ENCODE results near the gene GALNT18. TPM values are rescaled to one million over a fixed set of nuclear protein-coding genes. Genes with fewer than 3 reads are reported as not detected.

Gene GALNT18
- total and polyA plus RNA-seq, 2 of the 4 experiments (the other 2 are of a cell fraction) = 9.5 to 11.3 TPM

GRCh38 chr11:11338304-11338703 is 283.5 kb downstream of the GALNT18 start:
- H3K9ac ChIP-seq (ENCODE audit: low read depth, low read length) = no peak overlapping the region
- no peak overlapping the region for H2AK5ac ChIP-seq (ENCODE audit: low read depth, low read length)
- H3K79me1 ChIP-seq (ENCODE audit: low read depth in 1 of 2, low read length in 2 of 2) = no peaks in the 10 kb centered on the region
- no peaks in the 10 kb centered on the region for H4K20me1 ChIP-seq (ENCODE audit: insufficient read depth, low read length)
- no TSS peak for BruUV-seq (replicated peaks)
- no peak overlapping the region for H3K4ac ChIP-seq (ENCODE audit: low read depth, low read length)
- WGBS, 2 experiments (ENCODE audit: extremely low coverage in 2 of 2, insufficient read length in 1 of 2) = 89% methylated on average over 1 of the region's 1 CpG; no CpG with 5 or more reads in 1 of the 2 experiments
- H4K5ac ChIP-seq (ENCODE audit: low read depth, low read length) = no peak overlapping the region
- no peak overlapping the region for H3K27ac ChIP-seq (ENCODE audit: insufficient read depth, low read length)
- no peak overlapping the region for H2BK120ac ChIP-seq (ENCODE audit: low read depth, low read length)
- TF ChIP-seq NFE2L2 (IDR thresholded peaks at IDR 0.05; ENCODE audit: low read depth, low read length) (no peak), RAD21 (IDR thresholded peaks at IDR 0.05; ENCODE audit: low read length) (no peak), MAZ (IDR thresholded peaks at IDR 0.05; ENCODE audit: borderline replicate concordance, low read depth, low read length) (no peak), MAFK (IDR thresholded peaks at IDR 0.05; ENCODE audit: low read depth, low read length) (no peak), FOS (IDR thresholded peaks at IDR 0.05; ENCODE audit: low read depth, low read length) (no peak), USF2 (IDR thresholded peaks at IDR 0.05; ENCODE audit: low read depth, low read length) (no peak), MXI1 (IDR thresholded peaks at IDR 0.05; ENCODE audit: borderline replicate concordance, low read depth, low read length) (no peak), CHD1 (IDR thresholded peaks at IDR 0.05; ENCODE audit: low read depth, low read length) (no peak)
- H3K9me3 ChIP-seq (ENCODE audit: control insufficient read depth, insufficient read depth, low read length) = no peaks in the 10 kb centered on the region
- POLR2A ChIA-PET (ENCODE audit: unreplicated experiment) = no interaction called here
- no peak overlapping the region for H3K18ac ChIP-seq (ENCODE audit: low read depth, low read length)
- no peaks in the 10 kb centered on the region for H3K9me1 ChIP-seq (ENCODE audit: insufficient read depth, low read length)
- H3K4me1 ChIP-seq (ENCODE audit: control insufficient read depth, insufficient read depth, low read length) = no peaks in the 10 kb centered on the region
- no peak overlapping the region for H4K8ac ChIP-seq (ENCODE audit: low read depth in 2 of 2, low read length in 2 of 2)
- H2BK5ac ChIP-seq (ENCODE audit: low read depth, low read length, poor library complexity, severe bottlenecking) = no peak overlapping the region
- DNase-seq = no peak
- no peak overlapping the region for H3K56ac ChIP-seq (ENCODE audit: extremely low read depth, insufficient read depth, low read length)
- no peak overlapping the region for H3K4me2 ChIP-seq (ENCODE audit: low read depth, low read length)
- no peak overlapping the region for H2BK15ac ChIP-seq (ENCODE audit: low read depth, low read length)
- H4K91ac ChIP-seq (ENCODE audit: insufficient read depth, low read depth, low read length) = no peak overlapping the region
- H3K23ac ChIP-seq (ENCODE audit: low read depth, low read length) = no peak overlapping the region
- in situ Hi-C loops (cut with MboI; ENCODE audit: low sequenced_read_pairs) = no loop called here
- H2AFZ ChIP-seq (replicated peaks; ENCODE audit: low read length, poor library complexity) = no peak overlapping the region
- dilution Hi-C loops (cut with HindIII; ENCODE audit: low sequenced_read_pairs, unreplicated experiment) = no loop called here
- no peak overlapping the region for H2BK20ac ChIP-seq (ENCODE audit: low read depth, low read length)
- H3K4me3 ChIP-seq (ENCODE audit: insufficient read depth, low read depth, low read length) = no peak overlapping the region
- no peak for ATAC-seq (ENCODE audit: low read depth)
- H3K14ac ChIP-seq (replicated peaks; ENCODE audit: low read depth, low read length) = no peak overlapping the region
- intact Hi-C loops (cut with micrococcal nuclease) = no loop called here
- no peaks in the 10 kb centered on the region for H3K36me3 ChIP-seq (ENCODE audit: control insufficient read depth, insufficient read depth, low read length)
- H3K27me3 ChIP-seq (ENCODE audit: control insufficient read depth, insufficient read depth, low read length) = peaks cover 11% of the 10 kb centered on the region
- CTCF ChIA-PET = interaction anchor here (0.7 kb wide), 1 partner anchor 1123 kb away, joined by 4 read pairs; no protein-coding TSS in a partner anchor
- H2AK9ac ChIP-seq (replicated peaks; ENCODE audit: low read depth, low read length, poor library complexity) = no peak overlapping the region

Measured in IMR-90 (cell line).